Kidney (tissue), 14 donors: ENCODE measurements around the gene PPP2R2B. TPM values are rescaled to one million over a fixed set of nuclear protein-coding genes. Genes with fewer than 3 reads are reported as not detected.

Source experiments
- DNase-seq, 5 donors: peaks; one replicate each; pipeline ENCODE4 v3.0.0-alpha.2; 2013 to 2020
- FAIRE-seq: peaks from 2 replicates; lab custom pipeline; 2012; peaks lifted over from hg19 to GRCh38; lab: Jason Lieb, UNC
- H3K27ac ChIP-seq, 2 donors: one replicate each; pipeline ENCODE4 v1.7.0; 2013; ENCODE audit warnings: low read depth in 2 of 2, low read length in 2 of 2, inconsistent platforms in 1 of 2
- H3K27me3 ChIP-seq: one replicate; pipeline ENCODE4 v1.7.1; 2013; ENCODE audit warnings: low read length, inconsistent platforms; ENCODE audit not compliant: control insufficient read depth, insufficient read depth
- H3K36me3 ChIP-seq, 3 donors: one replicate each; pipeline versions ENCODE4 v1.7.0 to v1.7.1; 2013; ENCODE audit warnings: low read length in 3 of 3, control low read depth in 1 of 3, inconsistent platforms in 1 of 3; ENCODE audit not compliant: insufficient read depth in 3 of 3, control insufficient read depth in 2 of 3
- H3K4me1 ChIP-seq, 3 donors: one replicate each; pipeline versions ENCODE4 v1.7.0 to v1.7.1; 2013; ENCODE audit warnings: low read length in 3 of 3, inconsistent platforms in 1 of 3, low read depth in 1 of 3; ENCODE audit not compliant: control insufficient read depth in 2 of 3, insufficient read depth in 2 of 3
- H3K4me3 ChIP-seq, 3 donors: one replicate each; pipeline versions ENCODE4 v1.7.0 to v1.8.1; 2013; ENCODE audit warnings: low read length in 3 of 3, control low read depth in 1 of 3, inconsistent platforms in 1 of 3
- H3K9ac ChIP-seq, 3 donors: one replicate each; pipeline versions ENCODE4 v1.7.0 to v1.7.1; 2013; ENCODE audit warnings: low read length in 3 of 3, control low read depth in 1 of 3, inconsistent platforms in 1 of 3
- H3K9me3 ChIP-seq, 3 donors: one replicate each; pipeline versions ENCODE4 v1.7.0 to v1.7.1; 2013; ENCODE audit warnings: low read length in 3 of 3, control low read depth in 1 of 3, inconsistent platforms in 1 of 3; ENCODE audit not compliant: control insufficient read depth in 2 of 3, insufficient read depth in 1 of 3
- intact Hi-C: fragments of 100-400 bp; cut with DNase I; formaldehyde crosslinking; loops from one replicate; pipeline ENCODE4 v1.11.1; 2022
- polyA plus RNA-seq: library from polyadenylated mRNA; stranded (reverse); fragments of 350-450 nt; fragmentation: Illumina TruSeq; extraction: RNeasy Lipid Tissue Mini Kit (QIAGEN cat#74804); gene quantifications from one replicate; pipeline ENCODE4 v1.2.3, GENCODE V29; 2014; ENCODE audit warnings: low read depth, low replicate concordance; ENCODE audit not compliant: insufficient read depth
- total RNA-seq: library from RNA; stranded (reverse); fragmentation: NEBNext Ultra II Directional; extraction: Animal tissue kit (Norgen Biotek cat#: 25700); gene quantifications from one replicate; pipeline ENCODE4 v1.2.1, GENCODE V29; 2021
- TF ChIP-seq, protein P1 (sequence below): IDR thresholded peaks from 3 replicates; pipeline ENCODE4 v1.5.1; 2012; ENCODE audit warnings: mild to moderate bottlenecking, moderate library complexity, borderline replicate concordance; ENCODE audit not compliant: insufficient read depth; ENCODE audit errors: extremely low read depth
- donor health status: control.
- donor health status: control.
- donor health status: control.
- donor health status: control.
- donor health status: control.
- donor health status: DM: yes; HTN: yes; CAD: no.
- donor health status: Normal renal cell carcinoma (clear cell type).

The PPP2R2B gene
- total and polyA plus RNA-seq, 2 donors from 2014 or later = 4.0 to 8.2 TPM

GRCh38 chr5:146538432-146538831 lies 340.1 kb downstream of the PPP2R2B start:
- Histone ChIP-seq H3K36me3 (no peaks in the 10 kb centered on the region), H3K9ac (no peak overlapping the region), H3K9me3 (no peaks in the 10 kb centered on the region), H3K4me3 (no peak overlapping the region), H3K27ac (no peak overlapping the region), H3K27me3 (no peaks in the 10 kb centered on the region), H3K4me1 (no peaks in the 10 kb centered on the region)
- intact Hi-C loops = loop anchor here (10.0 kb wide), 1 partner anchor 656 kb away; no protein-coding TSS in a partner anchor
- FAIRE-seq = no peak
- TF ChIP-seq, protein P1, sequence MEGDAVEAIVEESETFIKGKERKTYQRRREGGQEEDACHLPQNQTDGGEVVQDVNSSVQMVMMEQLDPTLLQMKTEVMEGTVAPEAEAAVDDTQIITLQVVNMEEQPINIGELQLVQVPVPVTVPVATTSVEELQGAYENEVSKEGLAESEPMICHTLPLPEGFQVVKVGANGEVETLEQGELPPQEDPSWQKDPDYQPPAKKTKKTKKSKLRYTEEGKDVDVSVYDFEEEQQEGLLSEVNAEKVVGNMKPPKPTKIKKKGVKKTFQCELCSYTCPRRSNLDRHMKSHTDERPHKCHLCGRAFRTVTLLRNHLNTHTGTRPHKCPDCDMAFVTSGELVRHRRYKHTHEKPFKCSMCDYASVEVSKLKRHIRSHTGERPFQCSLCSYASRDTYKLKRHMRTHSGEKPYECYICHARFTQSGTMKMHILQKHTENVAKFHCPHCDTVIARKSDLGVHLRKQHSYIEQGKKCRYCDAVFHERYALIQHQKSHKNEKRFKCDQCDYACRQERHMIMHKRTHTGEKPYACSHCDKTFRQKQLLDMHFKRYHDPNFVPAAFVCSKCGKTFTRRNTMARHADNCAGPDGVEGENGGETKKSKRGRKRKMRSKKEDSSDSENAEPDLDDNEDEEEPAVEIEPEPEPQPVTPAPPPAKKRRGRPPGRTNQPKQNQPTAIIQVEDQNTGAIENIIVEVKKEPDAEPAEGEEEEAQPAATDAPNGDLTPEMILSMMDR = no peak
- no peak for DNase-seq

DNA sequence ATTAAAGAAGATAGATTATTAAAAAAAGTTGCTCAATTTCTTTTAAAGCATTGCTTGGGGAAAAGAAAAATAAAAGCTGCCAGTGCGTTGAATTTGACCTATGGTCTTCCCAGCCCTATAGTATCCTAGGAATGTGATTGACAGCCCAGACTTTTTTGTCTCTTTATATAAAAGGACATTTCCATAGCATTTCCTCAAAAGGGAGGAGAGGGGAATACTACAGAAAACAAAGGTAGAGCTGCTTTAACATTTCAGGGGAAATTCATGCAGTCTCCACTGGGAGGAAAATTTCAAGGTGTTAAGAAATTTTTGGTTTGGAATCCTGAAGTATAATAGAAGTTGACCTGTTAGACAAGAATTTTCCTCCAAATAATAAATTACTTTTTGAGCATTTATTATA lies 344.7 kb downstream of the PPP2R2B start:
- intact Hi-C loops = loop anchor here (10.0 kb wide), 1 partner anchor 661 kb away; no protein-coding TSS in a partner anchor
- DNase-seq = no peak
- H3K4me1 ChIP-seq = no peaks in the 10 kb centered on the region

GRCh38 chr5:146533260-146533857 lies 345.2 kb downstream of the PPP2R2B start:
- Histone ChIP-seq H3K36me3 (no peaks in the 10 kb centered on the region), H3K27ac (no peak overlapping the region), H3K4me3 (no peak overlapping the region), H3K9me3 (no peaks in the 10 kb centered on the region), H3K27me3 (no peaks in the 10 kb centered on the region), H3K4me1 (no peaks in the 10 kb centered on the region), H3K9ac (no peak overlapping the region)
- TF ChIP-seq, protein P1 = peak; percentile 80
- DNase-seq (peak in 4 of 5 donors; percentile 67 to 85 (median 72)), FAIRE-seq (peak; percentile 69)
- intact Hi-C loops = loop anchor here (10.0 kb wide), 1 partner anchor 661 kb away; no protein-coding TSS in a partner anchor

More for the DNA sequence above, 344.7 kb downstream of the PPP2R2B start:
- TF ChIP-seq, protein P1 = no peak
- Histone ChIP-seq H3K4me3 (no peak overlapping the region), H3K27ac (no peak overlapping the region), H3K36me3 (no peaks in the 10 kb centered on the region), H3K27me3 (no peaks in the 10 kb centered on the region), H3K9ac (no peak overlapping the region), H3K9me3 (no peaks in the 10 kb centered on the region)
- FAIRE-seq = no peak
